Suprapubic skin (tissue), 4 donors: ENCODE results near the gene JUND. TPM values are rescaled to one million over a fixed set of nuclear protein-coding genes. Genes with fewer than 3 reads are reported as not detected.

Experiments
- DNase-seq, 2 donors: peaks; one replicate each; pipeline ENCODE4 v3.0.0-alpha.2; 2019; ENCODE audit warnings: low spot score in 2 of 2
- H3K27ac ChIP-seq: fragments of 200-600 bp; sonication (generic); one replicate; pipeline ENCODE4 v1.5.1; 2019
- H3K27me3 ChIP-seq: fragments of 200-600 bp; sonication (generic); one replicate; pipeline ENCODE4 v1.5.1; 2019
- H3K36me3 ChIP-seq: fragments of 200-600 bp; sonication (generic); one replicate; pipeline ENCODE4 v1.5.1; 2019
- H3K4me1 ChIP-seq: fragments of 200-600 bp; sonication (generic); one replicate; pipeline ENCODE4 v1.5.1; 2019
- H3K4me3 ChIP-seq: fragments of 200-600 bp; sonication (generic); one replicate; pipeline ENCODE4 v1.5.1; 2019; ENCODE audit warnings: mild to moderate bottlenecking
- H3K9me3 ChIP-seq: fragments of 200-600 bp; sonication (generic); one replicate; pipeline ENCODE4 v1.5.1; 2019
- EP300 ChIP-seq: sonication (generic); formaldehyde crosslinking; IDR thresholded peaks from one replicate; pipeline ENCODE4 v1.6.1; 2017; ENCODE audit warnings: antibody characterized with exemption
- POLR2A ChIP-seq, 2 donors: fragments of 450-650 bp; IDR thresholded peaks; one replicate each; pipeline ENCODE4 v1.6.1; 2017; ENCODE audit warnings: antibody characterized with exemption in 2 of 2, mild to moderate bottlenecking in 2 of 2, moderate library complexity in 2 of 2
- POLR2AphosphoS5 ChIP-seq, 3 donors: sonication (generic); formaldehyde crosslinking; IDR thresholded peaks; one replicate each; pipeline ENCODE4 v1.6.1; 2017; ENCODE audit warnings: antibody characterized with exemption in 3 of 3
- WGBS: methylation state at CpG from one replicate; pipeline ENCODE4 v1.1.5; 2018; 5-methylcytosine and 5-hydroxymethylcytosine counted together
- total RNA-seq, 4 donors: library from RNA; depleted of rRNA; stranded (reverse); fragments of >200 nt; gene quantifications; one replicate each; pipeline ENCODE4 v1.1.0, GENCODE V29; 2016
- TF ChIP-seq, protein P1 (sequence below), 2 donors: fragments of 200-600 bp in 1 of 2; fragments of 450-650 bp in 1 of 2; sonication (generic) in 1 of 2; IDR thresholded peaks; one replicate each; pipeline ENCODE4 v1.5.1; 2016 to 2019; ENCODE audit warnings: antibody characterized with exemption in 2 of 2, mild to moderate bottlenecking in 1 of 2, moderate library complexity in 1 of 2

Gene JUND
- total RNA-seq, 4 donors from 2014 or later, result 330 to 579 (median 396) TPM

DNA sequence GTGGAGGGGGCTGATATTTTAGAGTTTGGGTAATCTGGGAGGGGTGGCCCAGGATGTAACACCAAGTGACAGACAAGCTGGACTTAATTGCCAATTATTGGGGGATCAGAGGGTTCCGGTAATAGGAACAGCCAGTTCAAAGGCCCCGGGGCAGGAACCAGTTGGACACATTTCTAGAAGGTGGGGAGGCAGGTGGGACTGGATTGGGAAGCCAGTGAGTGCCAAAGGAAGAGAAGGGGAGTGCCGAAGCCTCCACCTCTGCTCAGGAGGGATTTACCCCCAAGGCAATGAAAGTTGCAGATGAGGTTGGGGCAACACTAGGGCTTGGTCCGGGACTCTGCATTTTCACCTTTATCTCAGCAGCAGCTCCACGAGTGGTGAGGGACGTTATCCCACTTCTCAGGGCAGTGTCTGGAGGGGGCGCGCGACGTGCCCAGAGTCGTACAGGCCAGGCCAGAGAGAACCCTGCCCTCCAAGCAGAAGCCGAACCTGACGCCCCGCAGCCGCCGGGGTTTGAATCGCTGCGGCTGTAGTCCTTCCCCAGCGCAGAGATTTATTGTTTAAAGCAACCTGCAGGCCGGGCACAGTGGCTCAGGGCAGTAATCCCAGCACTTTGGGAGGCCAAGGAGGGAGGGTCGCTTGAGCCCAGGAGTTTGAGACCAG is 5.7 kb upstream of the JUND start:
- H3K27me3 ChIP-seq, result no peaks in the 10 kb centered on the region
- H3K4me3 ChIP-seq, result no peak overlapping the region
- no peak for TF ChIP-seq POLR2AphosphoS5 (IDR thresholded peaks at IDR 0.05)
- TF ChIP-seq, protein P1, sequence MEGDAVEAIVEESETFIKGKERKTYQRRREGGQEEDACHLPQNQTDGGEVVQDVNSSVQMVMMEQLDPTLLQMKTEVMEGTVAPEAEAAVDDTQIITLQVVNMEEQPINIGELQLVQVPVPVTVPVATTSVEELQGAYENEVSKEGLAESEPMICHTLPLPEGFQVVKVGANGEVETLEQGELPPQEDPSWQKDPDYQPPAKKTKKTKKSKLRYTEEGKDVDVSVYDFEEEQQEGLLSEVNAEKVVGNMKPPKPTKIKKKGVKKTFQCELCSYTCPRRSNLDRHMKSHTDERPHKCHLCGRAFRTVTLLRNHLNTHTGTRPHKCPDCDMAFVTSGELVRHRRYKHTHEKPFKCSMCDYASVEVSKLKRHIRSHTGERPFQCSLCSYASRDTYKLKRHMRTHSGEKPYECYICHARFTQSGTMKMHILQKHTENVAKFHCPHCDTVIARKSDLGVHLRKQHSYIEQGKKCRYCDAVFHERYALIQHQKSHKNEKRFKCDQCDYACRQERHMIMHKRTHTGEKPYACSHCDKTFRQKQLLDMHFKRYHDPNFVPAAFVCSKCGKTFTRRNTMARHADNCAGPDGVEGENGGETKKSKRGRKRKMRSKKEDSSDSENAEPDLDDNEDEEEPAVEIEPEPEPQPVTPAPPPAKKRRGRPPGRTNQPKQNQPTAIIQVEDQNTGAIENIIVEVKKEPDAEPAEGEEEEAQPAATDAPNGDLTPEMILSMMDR (IDR thresholded peaks at IDR 0.05), result no peak
- no peak for TF ChIP-seq EP300
- TF ChIP-seq POLR2A (IDR thresholded peaks at IDR 0.05), result no peak
- WGBS, result 55% methylated on average over 8 of the region's 21 CpGs
- peaks cover 64% of the 10 kb centered on the region for H3K4me1 ChIP-seq
- no peak overlapping the region for H3K27ac ChIP-seq
- no peaks in the 10 kb centered on the region for H3K9me3 ChIP-seq
- DNase-seq, result no peak
- no peaks in the 10 kb centered on the region for H3K36me3 ChIP-seq

DNA sequence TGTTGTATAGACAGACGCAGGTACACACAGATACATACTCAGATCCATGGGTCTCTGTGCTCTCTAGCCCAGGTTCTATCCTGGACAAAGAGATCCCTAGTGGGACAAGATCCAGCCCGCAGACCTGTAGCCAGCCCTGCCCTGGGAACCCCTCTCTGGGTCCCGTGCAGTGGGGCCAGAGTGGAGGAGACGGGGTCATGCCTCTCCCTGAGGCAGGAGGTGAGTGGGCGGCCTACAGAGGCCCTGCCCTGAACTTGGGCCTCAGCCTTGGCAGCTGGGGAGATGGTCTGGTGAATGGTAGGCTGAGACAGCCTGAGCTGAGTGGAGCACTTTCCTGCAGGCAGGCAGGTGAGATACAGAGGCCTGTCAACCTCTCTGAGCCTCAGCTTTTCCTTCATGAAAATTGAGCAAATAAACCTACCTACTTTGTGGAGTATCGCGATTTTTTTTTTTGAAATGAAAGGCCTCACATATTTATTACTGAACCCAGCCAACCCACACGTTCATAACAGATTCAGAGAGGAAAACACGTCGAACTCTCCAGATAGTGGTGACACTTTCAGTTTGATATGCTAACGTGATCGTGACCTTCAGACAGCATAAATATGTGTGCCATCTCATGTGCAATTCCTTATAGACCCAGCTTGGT is 3.4 kb upstream of the JUND start:
- no peak for DNase-seq
- Histone ChIP-seq H3K4me1 (peaks cover 43% of the 10 kb centered on the region), H3K27ac (peak overlapping the region; percentile 60), H3K27me3 (no peaks in the 10 kb centered on the region), H3K36me3 (no peaks in the 10 kb centered on the region), H3K4me3 (no peak overlapping the region), H3K9me3 (no peaks in the 10 kb centered on the region)
- TF ChIP-seq, protein P1 (IDR thresholded peaks at IDR 0.05), result no peak
- no peak for TF ChIP-seq EP300
- 59% methylated on average over 11 of the region's 12 CpGs for WGBS

DNA sequence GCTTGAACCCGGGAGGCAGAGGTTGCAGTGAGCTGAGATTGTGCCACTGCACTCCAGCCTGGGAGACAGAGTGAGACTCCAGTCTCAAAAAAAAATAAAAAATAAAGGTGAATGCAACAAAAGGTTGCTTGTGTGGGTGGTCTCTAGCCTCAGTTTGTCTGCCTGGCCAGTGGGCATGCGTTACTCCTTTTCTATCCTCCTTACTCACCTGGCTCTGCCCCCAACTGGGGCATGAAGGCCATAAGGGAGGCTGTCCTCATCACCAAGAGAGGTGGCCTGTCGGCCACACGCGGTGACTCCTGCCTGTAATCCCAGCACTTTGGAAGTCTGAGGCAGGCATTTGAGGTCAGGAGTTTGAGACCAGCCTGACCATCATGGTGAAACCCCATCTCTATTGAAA is 1.9 kb upstream of the JUND start:
- Histone ChIP-seq H3K4me3 (no peak overlapping the region), H3K27ac (peak overlapping the region; percentile 100), H3K27me3 (no peaks in the 10 kb centered on the region), H3K9me3 (no peaks in the 10 kb centered on the region), H3K36me3 (peaks cover 7% of the 10 kb centered on the region), H3K4me1 (peaks cover 50% of the 10 kb centered on the region)
- TF ChIP-seq, protein P1 (IDR thresholded peaks at IDR 0.05), result no peak
- TF ChIP-seq POLR2A (IDR thresholded peaks at IDR 0.05), result no peak
- no peak for TF ChIP-seq EP300
- DNase-seq, result no peak
- 71% methylated on average over 5 of the region's 5 CpGs for WGBS

DNA sequence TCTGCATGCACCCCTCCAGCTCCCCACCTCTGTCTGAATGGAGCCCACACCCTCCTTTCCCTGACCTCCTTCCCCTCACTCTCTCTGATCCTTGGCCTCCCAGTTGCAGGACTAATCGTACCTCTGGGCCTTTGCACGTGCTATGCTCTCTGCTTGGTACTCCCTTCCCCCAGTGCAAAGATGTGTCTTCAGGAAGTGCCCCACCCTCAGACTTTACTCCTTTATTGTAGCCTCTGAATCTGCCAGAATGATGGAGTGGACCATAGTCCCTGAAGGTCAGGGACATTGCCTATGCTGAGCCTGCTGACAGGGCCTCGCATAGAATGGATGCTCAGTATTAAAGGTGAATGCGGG is 1.3 kb upstream of the JUND start:
- TF ChIP-seq POLR2A (IDR thresholded peaks at IDR 0.05) (no peak), POLR2AphosphoS5 (IDR thresholded peaks at IDR 0.05) (no peak), EP300 (no peak)
- TF ChIP-seq, protein P1 (IDR thresholded peaks at IDR 0.05), result no peak
- no peaks in the 10 kb centered on the region for H3K9me3 ChIP-seq
- peaks cover 51% of the 10 kb centered on the region for H3K4me1 ChIP-seq
- no peaks in the 10 kb centered on the region for H3K27me3 ChIP-seq
- peaks cover 7% of the 10 kb centered on the region for H3K36me3 ChIP-seq
- 57% methylated on average over 4 of the region's 4 CpGs for WGBS
- H3K27ac ChIP-seq, result peak overlapping the region; percentile 100
- DNase-seq, result no peak
- H3K4me3 ChIP-seq, result peak overlapping the region; percentile 97

DNA sequence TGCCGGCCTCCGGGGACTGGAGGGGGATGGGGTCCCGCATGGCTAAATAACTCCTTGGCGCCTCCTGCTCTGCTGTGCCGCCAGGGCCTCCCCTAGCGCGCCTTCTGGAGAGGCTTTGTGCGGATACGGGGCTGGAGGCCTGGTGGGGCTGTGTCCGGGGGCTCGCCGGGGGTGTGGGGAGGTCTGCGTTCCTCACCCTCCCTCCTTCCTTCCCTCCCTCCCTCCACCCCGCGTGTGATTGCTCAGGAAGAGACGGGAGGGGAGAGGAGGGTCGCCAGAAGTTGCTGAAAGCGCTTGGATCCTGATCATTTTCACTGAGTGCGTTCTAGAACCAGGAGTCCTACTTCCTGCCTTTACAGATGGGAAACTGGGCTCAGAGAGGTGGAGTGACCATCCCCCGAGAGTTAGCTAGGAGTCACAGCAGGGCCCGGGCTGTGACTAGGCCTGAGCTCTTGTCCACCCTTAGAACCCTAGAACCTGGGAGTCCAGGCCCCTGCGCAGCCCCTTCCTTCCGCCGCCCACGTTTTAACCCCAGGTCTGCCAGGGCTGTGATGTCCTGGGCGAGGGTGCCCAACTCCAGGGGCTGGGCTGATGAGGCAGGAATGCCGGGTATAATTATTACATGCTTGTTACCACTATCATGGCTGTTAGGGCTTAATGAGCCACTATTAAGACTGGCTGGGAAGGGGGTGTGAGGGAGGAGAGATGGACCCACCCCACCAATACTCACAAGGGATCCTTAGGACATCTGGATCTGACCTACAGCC is 782 bp upstream of the JUND start:
- no peaks in the 10 kb centered on the region for H3K27me3 ChIP-seq
- peaks cover 51% of the 10 kb centered on the region for H3K4me1 ChIP-seq
- peak overlapping the region; percentile 97 for H3K4me3 ChIP-seq
- TF ChIP-seq, protein P1 (IDR thresholded peaks at IDR 0.05), result peak in 1 of 2 donors; percentile 8
- TF ChIP-seq EP300 (no peak), POLR2A (IDR thresholded peaks at IDR 0.05) (peak in 1 of 2 donors; percentile 60), POLR2AphosphoS5 (IDR thresholded peaks at IDR 0.05) (peak in 1 of 3 donors; percentile 48)
- WGBS, result under 1% methylated on average over 14 of the region's 27 CpGs
- peak overlapping the region; percentile 100 for H3K27ac ChIP-seq
- H3K36me3 ChIP-seq, result peaks cover 7% of the 10 kb centered on the region
- peak in 1 of 2 donors; percentile 96 for DNase-seq
- no peaks in the 10 kb centered on the region for H3K9me3 ChIP-seq
